Transverse colon (tissue), 4 donors: ENCODE data around the gene CRISPLD2.

Experiments
- CTCF ChIP-seq, 5 experiments: fragments of 200-600 bp in 3 of 5; fragments of 450-650 bp in 2 of 5; sonication (generic) in 3 of 5; IDR thresholded peaks; 1 replicate in 2 of 5; 2 replicates in 3 of 5; pipeline ENCODE4 v1.5.1; 2016 to 2017; ENCODE audit warnings: antibody characterized with exemption in 5 of 5, inconsistent platforms in 3 of 5, mild to moderate bottlenecking in 2 of 5, moderate library complexity in 1 of 5
- POLR2A ChIP-seq: fragments of 450-650 bp; IDR thresholded peaks from one replicate; pipeline ENCODE4 v1.6.1; 2016; ENCODE audit warnings: antibody characterized with exemption, mild to moderate bottlenecking, moderate library complexity
- POLR2AphosphoS5 ChIP-seq, 3 donors: sonication (generic); formaldehyde crosslinking; IDR thresholded peaks; one replicate each; pipeline ENCODE4 v1.6.1; 2016; ENCODE audit warnings: antibody characterized with exemption in 3 of 3

GRCh38 chr16:84941921-84942320 is 122.1 kb downstream of the CRISPLD2 start:
- TF ChIP-seq CTCF (IDR thresholded peaks at IDR 0.05) (no peak), POLR2A (no peak), POLR2AphosphoS5 (IDR thresholded peaks at IDR 0.05) (no peak)
